22Rv1 (cell line): ENCODE data around the gene FAM72B.
"Not testable (repeated sequence)": the region's sequence is repeated elsewhere in the genome, so short reads cannot be mapped to it uniquely, and the experiment has no call there.

Experiments
- CTCF ChIP-seq: fragments of 450-650 bp; IDR thresholded peaks from 2 replicates; pipeline ENCODE4 v1.5.1; 2017; ENCODE audit warnings: mild to moderate bottlenecking
- ZFX ChIP-seq: fragments of 450-650 bp; IDR thresholded peaks from 2 replicates; pipeline ENCODE4 v1.6.1; 2017; ENCODE audit warnings: antibody characterized with exemption, borderline replicate concordance

GRCh38 chr1:121148489-121149190 is 35.5 kb downstream of the FAM72B start:
- not testable (repeated sequence) for TF ChIP-seq CTCF, ZFX
